Measurements from ENCODE around the gene ITGAD.

GRCh38 chr16:31458073-31458843 lies 65.1 kb downstream of the ITGAD start:
- TF ChIP-seq CTCF (IDR thresholded peaks at IDR 0.05; ENCODE audit: insufficient read depth, low read length, poor library complexity, severe bottlenecking) (no peak), EZH2phosphoT487 (conservative IDR thresholded peaks at IDR 0.05; ENCODE audit: low read length) (no peak)
